HL-60 (cell line): ENCODE results near the gene PRPH.

Experiments used
- GABPA ChIP-seq: IDR thresholded peaks from 2 replicates; pipeline ENCODE4 v1.6.1; 2012; ENCODE audit warnings: low read depth
- POLR2AphosphoS5 ChIP-seq: IDR thresholded peaks from 2 replicates; pipeline ENCODE4 v1.6.1; 2012; ENCODE audit warnings: low read depth
- TF ChIP-seq, protein P1 (sequence below): IDR thresholded peaks from one replicate; pipeline ENCODE4 v1.5.1; 2011; ENCODE audit warnings: low read length, control low read depth, inconsistent platforms; ENCODE audit not compliant: insufficient read depth
- TF ChIP-seq, protein P2 (sequence below): IDR thresholded peaks from 2 replicates; pipeline ENCODE4 v1.6.1; 2012; ENCODE audit warnings: low read depth; ENCODE audit not compliant: insufficient replicate concordance

GRCh38 chr12:49255857-49256637 lies 38.9 kb upstream of the PRPH start:
- TF ChIP-seq, protein P1, sequence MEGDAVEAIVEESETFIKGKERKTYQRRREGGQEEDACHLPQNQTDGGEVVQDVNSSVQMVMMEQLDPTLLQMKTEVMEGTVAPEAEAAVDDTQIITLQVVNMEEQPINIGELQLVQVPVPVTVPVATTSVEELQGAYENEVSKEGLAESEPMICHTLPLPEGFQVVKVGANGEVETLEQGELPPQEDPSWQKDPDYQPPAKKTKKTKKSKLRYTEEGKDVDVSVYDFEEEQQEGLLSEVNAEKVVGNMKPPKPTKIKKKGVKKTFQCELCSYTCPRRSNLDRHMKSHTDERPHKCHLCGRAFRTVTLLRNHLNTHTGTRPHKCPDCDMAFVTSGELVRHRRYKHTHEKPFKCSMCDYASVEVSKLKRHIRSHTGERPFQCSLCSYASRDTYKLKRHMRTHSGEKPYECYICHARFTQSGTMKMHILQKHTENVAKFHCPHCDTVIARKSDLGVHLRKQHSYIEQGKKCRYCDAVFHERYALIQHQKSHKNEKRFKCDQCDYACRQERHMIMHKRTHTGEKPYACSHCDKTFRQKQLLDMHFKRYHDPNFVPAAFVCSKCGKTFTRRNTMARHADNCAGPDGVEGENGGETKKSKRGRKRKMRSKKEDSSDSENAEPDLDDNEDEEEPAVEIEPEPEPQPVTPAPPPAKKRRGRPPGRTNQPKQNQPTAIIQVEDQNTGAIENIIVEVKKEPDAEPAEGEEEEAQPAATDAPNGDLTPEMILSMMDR: no peak
- TF ChIP-seq, protein P2, sequence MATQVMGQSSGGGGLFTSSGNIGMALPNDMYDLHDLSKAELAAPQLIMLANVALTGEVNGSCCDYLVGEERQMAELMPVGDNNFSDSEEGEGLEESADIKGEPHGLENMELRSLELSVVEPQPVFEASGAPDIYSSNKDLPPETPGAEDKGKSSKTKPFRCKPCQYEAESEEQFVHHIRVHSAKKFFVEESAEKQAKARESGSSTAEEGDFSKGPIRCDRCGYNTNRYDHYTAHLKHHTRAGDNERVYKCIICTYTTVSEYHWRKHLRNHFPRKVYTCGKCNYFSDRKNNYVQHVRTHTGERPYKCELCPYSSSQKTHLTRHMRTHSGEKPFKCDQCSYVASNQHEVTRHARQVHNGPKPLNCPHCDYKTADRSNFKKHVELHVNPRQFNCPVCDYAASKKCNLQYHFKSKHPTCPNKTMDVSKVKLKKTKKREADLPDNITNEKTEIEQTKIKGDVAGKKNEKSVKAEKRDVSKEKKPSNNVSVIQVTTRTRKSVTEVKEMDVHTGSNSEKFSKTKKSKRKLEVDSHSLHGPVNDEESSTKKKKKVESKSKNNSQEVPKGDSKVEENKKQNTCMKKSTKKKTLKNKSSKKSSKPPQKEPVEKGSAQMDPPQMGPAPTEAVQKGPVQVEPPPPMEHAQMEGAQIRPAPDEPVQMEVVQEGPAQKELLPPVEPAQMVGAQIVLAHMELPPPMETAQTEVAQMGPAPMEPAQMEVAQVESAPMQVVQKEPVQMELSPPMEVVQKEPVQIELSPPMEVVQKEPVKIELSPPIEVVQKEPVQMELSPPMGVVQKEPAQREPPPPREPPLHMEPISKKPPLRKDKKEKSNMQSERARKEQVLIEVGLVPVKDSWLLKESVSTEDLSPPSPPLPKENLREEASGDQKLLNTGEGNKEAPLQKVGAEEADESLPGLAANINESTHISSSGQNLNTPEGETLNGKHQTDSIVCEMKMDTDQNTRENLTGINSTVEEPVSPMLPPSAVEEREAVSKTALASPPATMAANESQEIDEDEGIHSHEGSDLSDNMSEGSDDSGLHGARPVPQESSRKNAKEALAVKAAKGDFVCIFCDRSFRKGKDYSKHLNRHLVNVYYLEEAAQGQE: no peak
- TF ChIP-seq POLR2AphosphoS5 (no peak), GABPA (no peak)
